ENCODE data around the gene COLEC11.
A peak's percentile ranks its signal among the peaks of the same experiment; 100 is the strongest.
"Not testable (repeated sequence)": the region's sequence is repeated elsewhere in the genome, so short reads cannot be mapped to it uniquely, and the experiment has no call there.

The COLEC11 gene

GRCh38 chr2:3618367-3618766 is 23.5 kb downstream of the COLEC11 start:
- TF ChIP-seq, protein P1, sequence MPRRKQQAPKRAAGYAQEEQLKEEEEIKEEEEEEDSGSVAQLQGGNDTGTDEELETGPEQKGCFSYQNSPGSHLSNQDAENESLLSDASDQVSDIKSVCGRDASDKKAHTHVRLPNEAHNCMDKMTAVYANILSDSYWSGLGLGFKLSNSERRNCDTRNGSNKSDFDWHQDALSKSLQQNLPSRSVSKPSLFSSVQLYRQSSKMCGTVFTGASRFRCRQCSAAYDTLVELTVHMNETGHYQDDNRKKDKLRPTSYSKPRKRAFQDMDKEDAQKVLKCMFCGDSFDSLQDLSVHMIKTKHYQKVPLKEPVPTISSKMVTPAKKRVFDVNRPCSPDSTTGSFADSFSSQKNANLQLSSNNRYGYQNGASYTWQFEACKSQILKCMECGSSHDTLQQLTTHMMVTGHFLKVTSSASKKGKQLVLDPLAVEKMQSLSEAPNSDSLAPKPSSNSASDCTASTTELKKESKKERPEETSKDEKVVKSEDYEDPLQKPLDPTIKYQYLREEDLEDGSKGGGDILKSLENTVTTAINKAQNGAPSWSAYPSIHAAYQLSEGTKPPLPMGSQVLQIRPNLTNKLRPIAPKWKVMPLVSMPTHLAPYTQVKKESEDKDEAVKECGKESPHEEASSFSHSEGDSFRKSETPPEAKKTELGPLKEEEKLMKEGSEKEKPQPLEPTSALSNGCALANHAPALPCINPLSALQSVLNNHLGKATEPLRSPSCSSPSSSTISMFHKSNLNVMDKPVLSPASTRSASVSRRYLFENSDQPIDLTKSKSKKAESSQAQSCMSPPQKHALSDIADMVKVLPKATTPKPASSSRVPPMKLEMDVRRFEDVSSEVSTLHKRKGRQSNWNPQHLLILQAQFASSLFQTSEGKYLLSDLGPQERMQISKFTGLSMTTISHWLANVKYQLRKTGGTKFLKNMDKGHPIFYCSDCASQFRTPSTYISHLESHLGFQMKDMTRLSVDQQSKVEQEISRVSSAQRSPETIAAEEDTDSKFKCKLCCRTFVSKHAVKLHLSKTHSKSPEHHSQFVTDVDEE (CRISPR knock-in tag; IDR thresholded peaks at IDR 0.05), result no peak
- TF ChIP-seq ZFP3 (CRISPR knock-in tag; IDR thresholded peaks at IDR 0.05) (no peak), ISL1 (CRISPR knock-in tag; IDR thresholded peaks at IDR 0.05) (no peak), TCF4 (CRISPR knock-in tag; IDR thresholded peaks at IDR 0.05; ENCODE audit: borderline replicate concordance) (peak; percentile 23; the same call in 1 of the 2 replicates)
- TF ChIP-seq, protein P2, sequence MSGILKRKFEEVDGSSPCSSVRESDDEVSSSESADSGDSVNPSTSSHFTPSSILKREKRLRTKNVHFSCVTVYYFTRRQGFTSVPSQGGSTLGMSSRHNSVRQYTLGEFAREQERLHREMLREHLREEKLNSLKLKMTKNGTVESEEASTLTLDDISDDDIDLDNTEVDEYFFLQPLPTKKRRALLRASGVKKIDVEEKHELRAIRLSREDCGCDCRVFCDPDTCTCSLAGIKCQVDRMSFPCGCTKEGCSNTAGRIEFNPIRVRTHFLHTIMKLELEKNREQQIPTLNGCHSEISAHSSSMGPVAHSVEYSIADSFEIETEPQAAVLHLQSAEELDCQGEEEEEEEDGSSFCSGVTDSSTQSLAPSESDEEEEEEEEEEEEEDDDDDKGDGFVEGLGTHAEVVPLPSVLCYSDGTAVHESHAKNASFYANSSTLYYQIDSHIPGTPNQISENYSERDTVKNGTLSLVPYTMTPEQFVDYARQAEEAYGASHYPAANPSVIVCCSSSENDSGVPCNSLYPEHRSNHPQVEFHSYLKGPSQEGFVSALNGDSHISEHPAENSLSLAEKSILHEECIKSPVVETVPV (CRISPR knock-in tag; IDR thresholded peaks at IDR 0.05), result no peak
- TF ChIP-seq, protein P3, sequence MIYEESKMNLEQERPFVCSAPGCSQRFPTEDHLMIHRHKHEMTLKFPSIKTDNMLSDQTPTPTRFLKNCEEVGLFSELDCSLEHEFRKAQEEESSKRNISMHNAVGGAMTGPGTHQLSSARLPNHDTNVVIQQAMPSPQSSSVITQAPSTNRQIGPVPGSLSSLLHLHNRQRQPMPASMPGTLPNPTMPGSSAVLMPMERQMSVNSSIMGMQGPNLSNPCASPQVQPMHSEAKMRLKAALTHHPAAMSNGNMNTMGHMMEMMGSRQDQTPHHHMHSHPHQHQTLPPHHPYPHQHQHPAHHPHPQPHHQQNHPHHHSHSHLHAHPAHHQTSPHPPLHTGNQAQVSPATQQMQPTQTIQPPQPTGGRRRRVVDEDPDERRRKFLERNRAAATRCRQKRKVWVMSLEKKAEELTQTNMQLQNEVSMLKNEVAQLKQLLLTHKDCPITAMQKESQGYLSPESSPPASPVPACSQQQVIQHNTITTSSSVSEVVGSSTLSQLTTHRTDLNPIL (CRISPR knock-in tag; IDR thresholded peaks at IDR 0.05; ENCODE audit: low read depth), result no peak

GRCh38 chr2:3619033-3619432 is 24.1 kb downstream of the COLEC11 start:
- TF ChIP-seq, protein P2 (CRISPR knock-in tag; IDR thresholded peaks at IDR 0.05), result no peak
- no peak for TF ChIP-seq ZNF565 (CRISPR knock-in tag; conservative IDR thresholded peaks at IDR 0.05; ENCODE audit: low read depth)
- TF ChIP-seq ARNTL (CRISPR knock-in tag; IDR thresholded peaks at IDR 0.05; ENCODE audit: borderline replicate concordance, low read depth), result no peak
- no peak for TF ChIP-seq SNAI2 (CRISPR knock-in tag; IDR thresholded peaks at IDR 0.05)
- no peak for TF ChIP-seq ZFP30 (CRISPR knock-in tag; IDR thresholded peaks at IDR 0.05)
- TF ChIP-seq ZNF70 (CRISPR knock-in tag; IDR thresholded peaks at IDR 0.05), result no peak
- no peak for TF ChIP-seq ESRRG (CRISPR knock-in tag; IDR thresholded peaks at IDR 0.05)
- TF ChIP-seq ISL1 (CRISPR knock-in tag; IDR thresholded peaks at IDR 0.05), result no peak
- no peak for TF ChIP-seq GLIS3 (CRISPR knock-in tag; IDR thresholded peaks at IDR 0.05)
- no peak for TF ChIP-seq RARB (CRISPR knock-in tag; IDR thresholded peaks at IDR 0.05)
- TF ChIP-seq CSDC2 (CRISPR knock-in tag; IDR thresholded peaks at IDR 0.05), result no peak
- TF ChIP-seq, protein P4, sequence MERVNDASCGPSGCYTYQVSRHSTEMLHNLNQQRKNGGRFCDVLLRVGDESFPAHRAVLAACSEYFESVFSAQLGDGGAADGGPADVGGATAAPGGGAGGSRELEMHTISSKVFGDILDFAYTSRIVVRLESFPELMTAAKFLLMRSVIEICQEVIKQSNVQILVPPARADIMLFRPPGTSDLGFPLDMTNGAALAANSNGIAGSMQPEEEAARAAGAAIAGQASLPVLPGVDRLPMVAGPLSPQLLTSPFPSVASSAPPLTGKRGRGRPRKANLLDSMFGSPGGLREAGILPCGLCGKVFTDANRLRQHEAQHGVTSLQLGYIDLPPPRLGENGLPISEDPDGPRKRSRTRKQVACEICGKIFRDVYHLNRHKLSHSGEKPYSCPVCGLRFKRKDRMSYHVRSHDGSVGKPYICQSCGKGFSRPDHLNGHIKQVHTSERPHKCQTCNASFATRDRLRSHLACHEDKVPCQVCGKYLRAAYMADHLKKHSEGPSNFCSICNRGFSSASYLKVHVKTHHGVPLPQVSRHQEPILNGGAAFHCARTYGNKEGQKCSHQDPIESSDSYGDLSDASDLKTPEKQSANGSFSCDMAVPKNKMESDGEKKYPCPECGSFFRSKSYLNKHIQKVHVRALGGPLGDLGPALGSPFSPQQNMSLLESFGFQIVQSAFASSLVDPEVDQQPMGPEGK (CRISPR knock-in tag; IDR thresholded peaks at IDR 0.05; ENCODE audit: borderline replicate concordance), result no peak
- TF ChIP-seq, protein P3 (CRISPR knock-in tag; IDR thresholded peaks at IDR 0.05; ENCODE audit: low read depth), result no peak
- no peak for TF ChIP-seq TCF4 (CRISPR knock-in tag; IDR thresholded peaks at IDR 0.05; ENCODE audit: borderline replicate concordance)
- TF ChIP-seq, protein P5, sequence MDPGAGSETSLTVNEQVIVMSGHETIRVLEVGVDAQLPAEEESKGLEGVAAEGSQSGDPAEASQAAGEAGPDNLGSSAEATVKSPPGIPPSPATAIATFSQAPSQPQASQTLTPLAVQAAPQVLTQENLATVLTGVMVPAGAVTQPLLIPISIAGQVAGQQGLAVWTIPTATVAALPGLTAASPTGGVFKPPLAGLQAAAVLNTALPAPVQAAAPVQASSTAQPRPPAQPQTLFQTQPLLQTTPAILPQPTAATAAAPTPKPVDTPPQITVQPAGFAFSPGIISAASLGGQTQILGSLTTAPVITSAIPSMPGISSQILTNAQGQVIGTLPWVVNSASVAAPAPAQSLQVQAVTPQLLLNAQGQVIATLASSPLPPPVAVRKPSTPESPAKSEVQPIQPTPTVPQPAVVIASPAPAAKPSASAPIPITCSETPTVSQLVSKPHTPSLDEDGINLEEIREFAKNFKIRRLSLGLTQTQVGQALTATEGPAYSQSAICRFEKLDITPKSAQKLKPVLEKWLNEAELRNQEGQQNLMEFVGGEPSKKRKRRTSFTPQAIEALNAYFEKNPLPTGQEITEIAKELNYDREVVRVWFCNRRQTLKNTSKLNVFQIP (CRISPR knock-in tag; IDR thresholded peaks at IDR 0.05; ENCODE audit: borderline replicate concordance, low read depth), result no peak
- no peak for TF ChIP-seq ZNF8 (CRISPR knock-in tag; IDR thresholded peaks at IDR 0.05)
- TF ChIP-seq, protein P1 (CRISPR knock-in tag; IDR thresholded peaks at IDR 0.05), result no peak
- TF ChIP-seq ZFP3 (CRISPR knock-in tag; IDR thresholded peaks at IDR 0.05), result no peak
- no peak for TF ChIP-seq ZC3H10 (CRISPR knock-in tag; IDR thresholded peaks at IDR 0.05)
- no peak for TF ChIP-seq OSR1 (CRISPR knock-in tag; IDR thresholded peaks at IDR 0.05)
- ATAC-seq, result no peak

More at GRCh38 chr2:3618367-3618766, 23.5 kb downstream of the COLEC11 start:
- ATAC-seq, result no peak

GRCh38 chr2:3619661-3620060 is 24.7 kb downstream of the COLEC11 start:
- ATAC-seq, result not testable (repeated sequence)
